GM12891 (cell line): ENCODE data around the gene PCBP4.

Experiments
- PAX5 ChIP-seq: IDR thresholded peaks from 2 replicates; pipeline ENCODE4 v1.6.1; 2011; ENCODE audit warnings: low read length, moderate library complexity, mild to moderate bottlenecking; ENCODE audit not compliant: insufficient read depth, severe bottlenecking
- POLR2A ChIP-seq: IDR thresholded peaks from 2 replicates; pipeline ENCODE4 v1.6.1; 2011; ENCODE audit warnings: low read depth, low read length, control low read depth
- POLR2AphosphoS5 ChIP-seq: IDR thresholded peaks from 2 replicates; pipeline ENCODE4 v1.6.1; 2011; ENCODE audit warnings: low read depth, low read length, control low read depth
- SPI1 ChIP-seq: IDR thresholded peaks from 2 replicates; pipeline ENCODE4 v1.6.1; 2011; ENCODE audit warnings: low read depth, low read length, control low read depth
- TAF1 ChIP-seq: IDR thresholded peaks from 2 replicates; pipeline ENCODE4 v1.6.1; 2011; ENCODE audit warnings: low read depth, low read length, control low read depth

- no peak for TF ChIP-seq POLR2A
- TF ChIP-seq POLR2AphosphoS5 = no peak
- no peak for TF ChIP-seq SPI1
- no peak for TF ChIP-seq TAF1
- no peak for TF ChIP-seq PAX5
These were observed 2.6 kb upstream of the PCBP4 start for GRCh38 chr3:51969841-51970240.
